GM18858 (cell line): ENCODE results near the gene ASPN.

Experiments used
- ATAC-seq: cut with Tn5 transposase; IDR thresholded peaks from one replicate; pipeline ENCODE4 v1.9.1; 2021; ENCODE audit not compliant: unreplicated experiment

ASPN gene

GRCh38 chr9:92482329-92482728 is at the start of gene ASPN:
Gene ASPN, minus strand, starts transcription at chr9:92482506.
- no peak for ATAC-seq

DNA sequence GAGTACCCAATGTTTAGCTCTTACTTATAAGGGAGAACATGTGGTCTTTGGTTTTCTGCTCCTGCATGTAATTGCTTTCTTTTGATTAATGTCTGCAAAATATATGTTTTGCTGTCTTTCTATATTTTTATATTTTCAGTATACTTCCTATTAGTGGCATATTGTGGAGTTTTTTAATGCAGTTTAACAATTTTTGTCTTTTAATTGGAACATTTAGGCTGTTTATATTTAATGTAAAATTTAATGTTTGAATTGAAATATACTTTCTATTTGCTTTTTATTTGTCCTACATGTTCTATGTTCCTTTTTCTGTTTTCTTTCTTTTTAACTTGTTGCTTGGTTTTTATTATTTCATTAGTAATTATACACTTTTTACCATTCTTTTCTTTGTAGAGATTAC is 48.6 kb upstream of the ASPN start:
- no peak for ATAC-seq

GRCh38 chr9:92529124-92529523 is 46.8 kb upstream of the ASPN start:
- ATAC-seq = no peak

- no peak for ATAC-seq
Measured at GRCh38 chr9:92528522-92528849, 46.2 kb upstream of the ASPN start.

DNA sequence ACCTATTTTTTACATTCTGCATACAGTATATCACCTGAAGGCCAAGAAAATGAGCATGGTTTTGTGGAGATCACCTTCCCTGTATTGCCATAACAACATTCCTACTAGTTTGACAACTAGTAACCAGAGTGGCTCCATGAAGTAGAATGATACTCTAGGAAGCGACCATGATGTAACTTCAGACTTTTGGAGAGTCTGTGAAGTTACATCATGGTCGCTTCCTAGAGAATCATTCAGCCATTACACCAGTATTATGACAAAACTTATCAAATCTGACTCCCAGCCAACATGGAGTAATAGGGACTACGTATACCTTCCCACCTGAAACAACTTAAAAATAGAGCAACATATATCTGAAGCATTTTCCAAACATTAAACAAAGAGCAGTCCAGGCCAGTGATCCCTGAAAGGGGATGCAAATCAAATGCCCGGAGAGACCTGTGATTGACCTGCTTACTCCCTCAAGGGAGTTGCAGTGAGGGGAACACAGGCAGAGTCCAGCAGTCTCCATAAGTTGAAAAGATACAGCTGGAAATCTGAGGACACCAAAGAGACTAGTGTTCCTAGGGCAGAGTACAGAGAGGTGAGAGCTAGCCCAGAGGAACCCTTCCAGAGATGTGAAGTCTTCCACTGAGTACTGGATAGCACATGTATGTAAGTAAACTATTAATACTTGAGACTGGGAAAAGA is 45.7 kb upstream of the ASPN start:
- ATAC-seq = no peak

DNA sequence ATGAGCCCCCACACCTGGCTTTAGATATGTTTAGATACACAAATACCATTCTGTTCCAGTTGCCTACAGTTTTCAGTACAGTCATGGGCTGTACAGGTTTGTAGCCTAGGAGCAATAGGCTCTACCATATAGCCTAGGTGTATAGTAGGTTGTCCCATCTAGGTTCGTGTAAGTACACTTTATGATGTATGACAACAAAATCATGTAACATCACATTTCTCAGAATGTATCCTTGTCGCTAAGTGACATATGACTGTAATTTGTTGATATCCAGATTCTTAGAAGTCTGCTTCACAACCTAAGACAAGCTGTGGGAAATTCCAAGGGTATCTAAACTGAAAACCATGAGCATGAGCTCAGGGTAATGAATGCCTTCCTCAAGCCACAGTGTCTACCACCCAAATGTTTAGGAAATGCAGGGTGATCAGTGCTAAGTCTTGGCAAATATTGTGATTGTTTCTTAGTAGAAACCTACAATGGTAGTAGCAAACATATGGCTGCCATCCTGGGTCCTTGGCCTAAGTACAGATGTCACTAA is 45.1 kb upstream of the ASPN start:
- ATAC-seq = no peak

DNA sequence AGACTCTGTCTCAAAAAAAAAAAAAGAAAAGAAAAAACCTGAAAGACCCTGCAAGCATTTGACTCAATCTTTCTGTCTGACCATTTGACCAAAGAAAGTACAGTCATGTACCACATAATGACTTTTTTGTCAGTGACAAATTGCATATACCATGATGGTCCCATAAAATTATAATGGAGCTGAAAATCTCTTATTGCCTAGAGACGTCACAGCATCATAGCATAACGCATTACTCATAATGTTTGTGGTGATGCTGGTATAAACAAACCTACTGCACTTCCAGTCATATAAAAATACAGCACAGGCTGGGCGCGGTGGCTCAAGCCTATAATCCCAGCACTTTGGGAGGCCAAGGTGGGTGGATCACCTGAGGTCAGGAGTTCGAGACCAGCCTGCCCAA is 43.0 kb upstream of the ASPN start:
- no peak for ATAC-seq

DNA sequence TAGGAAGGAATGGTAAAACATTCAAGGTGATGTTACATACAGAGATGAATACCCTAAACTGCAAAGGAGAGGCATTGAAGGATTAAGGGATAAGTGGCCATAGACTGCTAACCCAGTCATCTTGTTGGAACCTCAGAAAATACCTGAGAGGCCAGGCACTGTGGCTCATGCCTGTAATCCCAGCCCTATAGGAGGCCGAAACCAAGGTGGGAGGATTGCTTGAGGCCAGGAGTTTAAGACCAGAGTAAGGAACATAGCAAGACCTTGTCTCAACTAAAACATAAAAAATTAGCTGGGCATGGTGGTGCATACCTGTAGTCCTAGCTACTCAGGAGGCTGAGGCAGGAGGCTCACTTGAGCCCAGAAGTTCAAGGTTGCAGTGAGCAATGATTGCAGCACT is 42.6 kb upstream of the ASPN start:
- no peak for ATAC-seq

GRCh38 chr9:92522983-92523970 is 41.0 kb upstream of the ASPN start:
- no peak for ATAC-seq

- ATAC-seq = no peak
Measured at GRCh38 chr9:92520837-92521236, 38.5 kb upstream of the ASPN start.

- no peak for ATAC-seq
Measured at GRCh38 chr9:92518199-92518598, 35.9 kb upstream of the ASPN start.

DNA sequence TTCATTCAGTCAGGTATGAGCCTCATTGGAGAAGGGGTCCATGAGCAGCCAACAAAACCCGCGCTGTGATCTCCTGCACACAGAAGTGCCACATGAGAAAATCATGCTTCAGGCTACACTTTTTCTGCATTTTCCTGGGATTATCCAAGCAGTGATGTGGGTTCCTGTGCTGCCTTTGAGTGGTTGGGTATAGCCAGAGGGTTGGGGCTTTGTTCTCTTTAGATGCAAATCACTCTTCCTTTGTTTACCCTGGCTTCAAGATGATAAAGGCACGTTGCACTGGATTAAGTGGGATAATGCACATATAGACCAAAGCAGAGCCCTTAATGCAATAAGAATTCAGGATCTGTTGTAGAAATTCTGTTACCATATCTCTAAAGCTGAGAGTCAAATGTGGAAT is 34.7 kb upstream of the ASPN start:
- no peak for ATAC-seq

GRCh38 chr9:92516521-92516920 is 34.2 kb upstream of the ASPN start:
- ATAC-seq = no peak

DNA sequence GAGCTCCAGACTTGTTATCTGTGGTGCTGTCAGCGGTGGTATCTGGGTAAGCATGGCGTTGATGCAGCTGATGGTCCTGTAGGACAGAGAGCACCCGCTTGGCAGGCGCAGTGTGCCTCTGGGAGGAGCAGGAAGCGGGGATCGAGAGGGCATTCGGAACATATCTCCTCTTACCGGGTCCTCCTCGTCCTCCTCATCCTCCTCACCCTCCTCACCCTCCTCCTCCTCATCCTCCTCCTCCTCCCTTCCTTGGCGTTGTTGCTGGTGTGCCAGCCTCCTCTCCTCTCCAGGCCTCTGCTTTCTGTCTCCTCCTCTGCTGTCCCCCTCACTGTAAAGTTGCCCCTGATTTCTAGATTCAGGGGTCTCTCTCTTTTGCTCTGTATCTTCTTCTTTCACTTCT is 32.3 kb upstream of the ASPN start:
- no peak for ATAC-seq

DNA sequence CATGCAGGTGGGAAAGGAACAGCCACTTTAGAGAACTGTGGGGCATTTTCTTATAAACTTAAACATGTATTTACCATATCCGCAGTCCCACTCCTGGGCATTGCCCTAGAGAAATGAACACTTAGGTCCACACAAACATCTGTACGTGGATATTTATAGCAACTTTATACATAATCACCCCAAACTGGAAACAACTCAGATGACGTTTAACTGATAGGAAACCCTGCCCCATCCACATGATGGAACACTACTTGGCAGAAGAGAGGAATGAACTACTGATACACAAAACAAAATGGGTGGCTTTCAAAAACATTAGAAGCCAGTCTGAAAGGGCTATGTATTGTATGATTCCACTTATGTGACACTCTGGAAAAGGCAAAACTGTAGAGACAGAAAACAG is 31.0 kb upstream of the ASPN start:
- ATAC-seq = no peak

DNA sequence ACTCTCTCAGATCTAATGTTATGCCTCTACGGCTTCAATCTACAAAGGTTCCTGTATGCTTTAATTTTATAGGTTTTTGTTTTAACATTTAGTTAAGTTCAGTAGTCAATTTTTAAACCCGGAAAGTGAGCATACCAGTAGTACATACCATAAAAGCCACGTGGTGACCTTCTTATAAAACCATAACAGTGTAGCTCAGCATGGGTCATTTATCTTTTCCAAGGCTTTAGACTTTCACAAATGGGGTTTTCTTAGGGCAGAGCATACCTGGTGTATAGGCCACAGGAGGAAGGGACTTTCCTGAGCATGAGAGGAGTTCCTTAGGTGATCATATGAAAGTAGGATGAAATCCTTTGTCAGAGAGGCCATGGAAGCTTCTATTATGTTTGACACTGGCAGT is 30.3 kb upstream of the ASPN start:
- ATAC-seq = no peak

DNA sequence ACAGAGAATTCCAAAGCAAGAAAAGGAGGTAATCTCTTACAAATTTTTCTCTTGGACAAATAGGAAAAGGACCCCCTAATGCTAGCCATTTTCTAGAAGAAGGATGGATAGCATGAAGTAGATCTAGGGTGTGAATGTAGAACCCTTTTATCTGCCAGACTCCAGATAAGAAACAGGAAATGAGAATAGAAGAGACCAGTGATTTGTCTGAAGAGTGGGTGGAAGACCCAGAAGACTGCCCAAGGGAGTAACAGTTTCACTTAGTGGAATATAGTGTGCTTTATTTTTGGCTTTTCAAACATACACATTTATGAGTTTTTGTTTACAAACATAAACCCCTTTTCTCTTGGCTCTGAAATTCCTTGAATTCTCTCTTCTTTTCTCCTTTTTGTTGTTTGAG is 28.4 kb upstream of the ASPN start:
- ATAC-seq = no peak

DNA sequence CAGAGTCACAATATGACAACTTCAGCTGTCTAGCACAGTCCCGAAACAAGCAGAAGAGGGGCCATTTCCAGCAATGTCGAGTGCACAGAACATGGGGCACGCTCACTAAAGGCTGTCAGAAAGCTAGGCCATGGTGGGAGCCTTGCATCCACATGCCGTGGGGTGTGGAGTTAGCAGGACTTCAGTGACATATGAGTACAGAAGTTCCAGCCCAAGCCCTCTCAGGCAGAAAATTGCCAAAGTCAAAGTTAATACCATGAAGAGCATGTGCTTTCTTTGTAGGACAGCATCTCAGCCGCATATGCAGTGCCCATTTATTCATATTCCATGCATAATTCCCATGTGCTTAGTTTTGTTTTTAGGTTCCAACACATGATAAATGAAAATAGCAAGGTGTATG is 26.7 kb upstream of the ASPN start:
- ATAC-seq = no peak

- no peak for ATAC-seq
Measured at GRCh38 chr9:92508018-92508820, 25.9 kb upstream of the ASPN start.

- no peak for ATAC-seq
Measured at GRCh38 chr9:92507496-92507895, 25.2 kb upstream of the ASPN start.

DNA sequence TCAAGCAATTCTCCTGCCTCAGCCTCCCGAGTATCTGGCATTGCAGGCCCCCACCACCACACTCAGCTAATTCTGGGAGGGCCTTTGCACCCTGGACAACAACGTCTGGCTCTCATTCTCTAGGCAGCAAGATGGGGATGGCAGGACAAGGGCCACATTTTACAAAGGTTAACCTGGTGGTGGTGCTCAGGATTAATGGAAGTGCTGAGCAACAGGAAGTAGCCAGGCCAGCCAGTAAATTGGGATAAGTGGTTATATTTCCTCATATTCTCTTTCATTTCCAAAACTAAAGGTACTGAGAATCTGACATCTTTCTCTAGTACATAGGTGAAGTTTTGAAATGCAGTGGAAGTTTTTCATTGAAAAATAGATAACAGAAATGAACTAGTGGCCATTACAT is 24.7 kb upstream of the ASPN start:
- no peak for ATAC-seq
